Measurements from ENCODE around the gene SCART1.
"Not testable (repeated sequence)": the region's sequence is repeated elsewhere in the genome, so short reads cannot be mapped to it uniquely, and the experiment has no call there.

The SCART1 gene

GRCh38 chr10:133453516-133454203 is at the start of gene SCART1:
TSS of gene SCART1 (plus strand) at chr10:133453945. CDS start at chr10:133453998, 53 bp downstream.
- no peak for DNase-seq (ENCODE audit: low read depth)

DNA sequence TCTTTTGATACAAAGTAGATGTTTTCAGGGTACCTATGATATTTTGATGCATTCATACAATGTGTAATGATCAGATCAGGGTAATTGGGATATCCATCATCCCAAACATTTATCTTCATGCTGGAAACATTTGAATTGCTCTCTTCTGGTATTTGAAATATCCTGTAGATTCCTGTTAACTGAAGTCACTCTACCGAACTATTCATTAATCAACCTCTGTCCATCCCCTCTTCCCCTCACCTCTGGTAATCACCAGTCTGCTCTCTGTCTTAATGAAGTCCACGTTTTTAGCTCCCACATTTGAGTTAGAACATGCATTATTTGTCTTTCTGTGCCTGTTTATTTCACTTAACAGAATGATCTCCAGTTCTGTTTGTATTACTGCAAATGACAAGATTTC is 48.5 kb upstream of the SCART1 start:
- DNase-seq (ENCODE audit: low read depth), result no peak

DNA sequence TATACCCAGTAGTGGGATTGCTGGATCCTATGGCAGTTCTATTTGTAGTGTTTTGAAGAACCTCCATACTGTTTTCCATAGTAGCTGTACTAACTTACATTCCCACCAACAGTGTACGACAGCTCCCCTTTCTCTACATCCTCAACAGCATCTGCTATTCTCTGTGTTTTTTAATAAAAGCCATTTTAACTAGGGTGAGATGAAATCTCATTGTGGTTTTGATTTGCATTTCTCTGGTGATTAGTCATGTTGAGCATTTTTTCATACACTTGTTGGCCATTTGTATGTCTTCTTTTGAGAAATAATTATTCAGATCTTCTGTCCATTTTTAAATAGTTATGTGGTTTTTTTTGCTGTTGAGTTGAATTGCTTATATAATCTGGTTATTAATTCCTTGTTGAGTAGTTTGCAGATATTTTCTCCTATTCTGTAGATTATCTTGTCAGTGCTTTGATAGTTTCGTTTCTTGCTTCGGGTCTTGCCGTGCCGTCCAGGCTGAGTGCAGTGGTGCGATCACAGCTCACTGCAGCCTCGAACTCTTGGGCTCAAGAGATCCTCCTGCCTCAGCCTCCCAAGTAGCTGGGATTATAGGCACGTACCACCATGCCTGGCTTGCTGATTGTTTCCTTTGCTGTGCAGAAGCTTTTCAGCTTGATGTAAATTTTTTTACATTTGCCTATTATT is 47.8 kb upstream of the SCART1 start:
- no peak for DNase-seq (ENCODE audit: low read depth)

DNA sequence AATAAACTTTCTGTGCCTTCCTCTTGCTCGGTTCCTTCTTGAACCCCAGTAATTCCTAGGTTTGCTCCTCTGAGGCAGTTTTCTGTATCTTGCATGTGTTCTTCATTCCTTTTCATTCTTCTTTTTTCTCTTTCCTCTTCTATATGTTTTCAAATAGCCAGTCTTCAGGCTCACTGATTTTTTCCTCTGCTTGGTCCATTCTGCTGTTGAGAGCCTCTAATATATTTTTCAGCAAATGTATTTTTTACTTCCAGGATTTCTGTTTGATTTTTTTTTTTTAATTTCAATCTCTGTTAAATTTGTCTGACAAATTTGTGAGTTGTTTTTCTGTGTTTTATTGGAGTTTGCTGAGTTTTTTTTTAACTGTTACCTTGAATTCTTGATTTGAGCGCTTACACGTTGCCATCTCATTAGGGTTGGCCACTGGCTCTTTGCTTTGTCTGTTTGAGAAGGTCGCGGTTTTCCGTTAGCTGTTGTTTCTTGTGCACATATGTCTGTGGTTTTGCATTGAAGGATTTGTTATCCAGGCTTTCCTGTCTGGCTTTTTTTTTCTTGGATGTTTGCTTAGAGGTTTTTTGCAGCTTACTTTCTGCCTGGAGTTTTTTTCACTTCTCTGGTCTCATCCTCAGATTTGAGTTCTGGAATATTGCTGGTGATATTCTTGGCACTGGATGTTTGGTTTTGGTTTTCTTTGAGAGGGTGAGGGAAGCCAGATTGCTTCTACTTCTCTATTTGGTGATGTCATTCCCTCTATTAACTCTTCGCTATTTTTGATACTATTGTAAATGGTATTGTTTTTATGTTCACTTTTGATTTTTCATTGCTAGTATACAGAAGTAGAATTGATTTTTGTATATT is 42.0 kb upstream of the SCART1 start:
- no peak for DNase-seq (ENCODE audit: low read depth)

- DNase-seq (ENCODE audit: low read depth), result no peak
Observed at GRCh38 chr10:133412381-133412711, 41.4 kb upstream of the SCART1 start.

DNA sequence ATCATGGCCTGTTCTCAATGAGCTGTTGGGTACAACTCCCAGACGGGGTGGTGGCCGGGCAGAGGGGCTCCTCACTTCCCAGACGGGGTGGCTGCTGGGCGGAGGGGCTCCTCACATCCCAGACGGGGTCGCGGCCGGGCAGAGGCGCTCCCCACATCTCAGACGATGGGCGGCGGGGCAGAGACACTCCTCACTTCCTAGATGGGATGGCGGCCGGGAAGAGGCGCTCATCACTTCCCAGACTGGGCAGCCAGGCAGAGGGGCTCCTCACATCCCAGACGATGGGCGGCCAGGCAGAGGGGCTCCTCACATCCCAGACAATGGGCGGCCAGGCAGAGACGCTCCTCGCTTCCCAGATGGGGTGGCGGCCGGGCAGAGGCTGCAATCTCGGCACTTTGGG is 39.3 kb upstream of the SCART1 start:
- not testable (repeated sequence) for DNase-seq (ENCODE audit: low read depth)

- DNase-seq (ENCODE audit: low read depth), result no peak
Observed at GRCh38 chr10:133415752-133416151, 38.0 kb upstream of the SCART1 start.

DNA sequence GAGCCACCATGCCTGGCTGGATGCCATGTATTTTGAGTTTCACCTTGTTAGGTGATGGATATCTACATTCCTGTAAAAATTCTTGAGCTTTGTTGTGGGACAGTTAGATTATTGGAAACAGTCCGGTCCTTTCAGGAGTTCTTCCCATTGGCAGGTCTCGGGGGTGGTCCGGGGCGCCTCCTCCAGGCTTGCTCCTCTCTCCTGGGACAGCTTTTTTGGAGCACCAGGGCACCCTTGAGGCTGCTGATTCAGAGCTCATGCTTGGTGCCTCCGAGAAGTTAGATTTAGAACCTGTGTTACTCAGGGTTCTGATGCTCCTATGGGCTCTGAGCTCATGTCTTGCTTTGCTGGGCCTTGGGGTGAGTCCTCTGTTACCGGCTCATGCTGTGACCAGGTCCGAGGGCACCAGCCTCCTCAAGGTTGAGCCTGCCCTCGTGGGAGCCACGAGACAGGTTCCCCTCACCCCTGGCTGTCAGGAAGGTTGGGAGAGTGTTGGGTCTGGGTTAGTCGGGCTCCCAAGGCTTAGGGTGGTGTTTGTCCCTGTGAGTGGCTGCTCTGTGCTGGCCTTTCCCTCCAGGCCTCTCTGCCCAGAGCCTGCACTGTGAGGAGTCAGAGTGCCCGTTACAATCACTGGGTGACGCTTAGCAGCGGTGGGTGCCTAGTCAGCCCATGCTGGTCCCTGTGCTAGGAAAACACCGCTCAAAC is 35.3 kb upstream of the SCART1 start:
- DNase-seq (ENCODE audit: low read depth), result no peak

DNA sequence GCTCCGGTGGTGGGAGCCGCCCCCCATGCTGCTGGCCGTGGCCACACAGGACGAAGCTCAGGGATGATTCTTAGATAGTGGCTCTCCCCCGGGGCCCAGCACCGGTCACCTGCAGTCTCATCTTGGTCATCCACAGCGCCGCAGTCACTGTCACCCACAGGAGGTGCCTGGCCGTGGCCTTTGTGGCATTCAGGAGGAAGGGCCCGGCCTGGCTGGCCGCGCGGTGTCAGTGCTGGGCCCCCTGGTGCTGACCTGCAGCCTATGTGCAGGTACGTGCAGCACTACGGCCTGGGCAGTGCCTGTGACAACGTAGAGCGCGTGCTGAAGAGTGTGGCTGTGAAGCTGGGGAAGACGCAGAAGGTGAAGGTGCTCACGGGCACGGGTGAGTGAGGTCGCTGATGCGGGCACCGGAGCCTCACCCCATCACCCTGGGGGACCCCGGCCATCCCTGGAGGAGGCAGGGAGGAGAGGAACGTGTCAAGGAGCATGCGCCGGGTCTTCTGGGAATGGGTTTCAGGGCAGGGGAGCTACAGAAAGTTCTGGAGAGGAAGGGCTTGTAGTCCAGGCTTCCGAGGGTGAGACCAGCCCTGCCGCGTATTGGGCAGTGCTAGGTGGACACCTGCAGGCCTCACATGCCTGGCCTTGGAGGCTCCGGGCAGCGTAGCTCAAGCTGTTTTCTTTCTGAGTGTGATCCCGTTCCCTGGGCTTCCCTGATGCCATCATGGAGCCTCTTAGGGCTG is 34.4 kb upstream of the SCART1 start:
- DNase-seq (ENCODE audit: low read depth), result no peak

GRCh38 chr10:133420028-133420427 is 33.7 kb upstream of the SCART1 start:
- DNase-seq (ENCODE audit: low read depth), result no peak

GRCh38 chr10:133420579-133420978 is 33.2 kb upstream of the SCART1 start:
- DNase-seq (ENCODE audit: low read depth), result no peak

GRCh38 chr10:133421336-133422222 is 32.2 kb upstream of the SCART1 start:
- no peak for DNase-seq (ENCODE audit: low read depth)

DNA sequence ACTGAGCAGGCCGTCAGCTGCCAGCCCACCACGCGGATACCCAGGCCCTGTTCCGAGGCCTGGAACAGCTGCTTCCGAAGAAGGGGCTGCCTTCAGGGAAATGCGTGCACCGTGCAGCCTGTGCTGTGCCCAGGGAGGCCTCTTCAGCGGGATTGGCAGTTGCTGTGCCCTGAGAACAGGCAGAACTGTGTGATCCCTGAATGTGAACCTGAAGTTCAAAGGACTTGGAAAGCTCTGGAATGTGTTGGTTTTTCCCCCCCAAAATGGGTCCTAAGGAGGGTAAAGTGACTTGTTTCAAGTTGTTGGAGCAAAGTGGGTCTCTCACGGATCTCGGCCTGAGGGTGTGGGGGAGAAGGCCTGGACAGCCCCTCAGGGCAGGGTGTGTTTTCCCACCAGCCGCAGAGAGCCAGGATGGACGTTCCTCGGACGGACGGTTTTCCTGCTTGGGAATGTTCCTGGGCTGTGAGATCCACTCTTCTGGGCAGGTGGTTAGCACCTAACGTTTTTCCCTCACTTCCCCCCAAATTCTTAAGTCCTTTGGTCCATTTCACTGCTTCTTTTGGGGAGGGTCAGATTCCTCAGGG is 31.4 kb upstream of the SCART1 start:
- no peak for DNase-seq (ENCODE audit: low read depth)

GRCh38 chr10:133422807-133423771 is 30.7 kb upstream of the SCART1 start:
- no peak for DNase-seq (ENCODE audit: low read depth)

DNA sequence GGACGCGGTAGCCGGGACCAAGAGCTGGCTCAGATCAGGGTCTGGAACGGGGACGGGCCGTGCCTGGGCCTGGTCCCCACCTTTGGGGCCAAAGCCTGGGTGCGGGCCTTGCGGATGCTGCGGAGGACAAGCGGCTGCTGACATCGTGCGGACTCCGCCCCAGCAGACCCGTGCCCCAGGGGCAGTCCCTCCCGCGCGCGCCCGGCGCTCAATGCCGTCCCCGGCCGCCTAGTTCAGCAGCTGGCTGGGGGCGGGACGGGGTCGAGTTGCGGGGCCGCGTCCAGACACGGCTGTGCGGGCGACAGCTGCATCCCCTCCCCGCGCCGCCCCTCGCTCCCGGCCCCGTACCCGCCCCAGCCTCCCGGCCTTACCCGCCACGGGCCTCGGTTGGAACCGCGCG is 29.6 kb upstream of the SCART1 start:
- not testable (repeated sequence) for DNase-seq (ENCODE audit: low read depth)

DNA sequence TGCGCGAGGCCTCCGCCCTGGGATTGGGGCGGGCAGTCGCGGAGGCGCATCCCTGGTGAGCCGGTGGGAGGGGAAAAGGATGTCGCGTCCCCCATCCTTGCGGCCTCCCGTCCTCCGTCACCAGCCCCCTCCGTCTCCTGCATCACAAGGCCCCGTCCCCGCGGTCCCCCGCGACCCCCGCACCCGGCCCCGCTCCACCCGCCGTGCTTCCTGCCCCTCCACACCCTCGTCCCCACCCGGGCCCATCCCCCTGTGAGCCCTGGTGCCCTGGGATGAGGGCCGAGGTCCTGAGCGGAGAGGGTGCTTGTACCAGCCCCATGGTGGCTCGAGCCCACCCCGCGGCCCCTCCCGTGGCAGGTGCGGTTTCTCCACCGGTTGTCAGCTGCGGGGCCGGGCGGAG is 29.1 kb upstream of the SCART1 start, which contains the start of gene SPRN:
Gene SPRN, minus strand, starts transcription at position 25 of the 400 bp plus-strand sequence. CDS start 944 bp downstream, outside the sequence.
- not testable (repeated sequence) for DNase-seq (ENCODE audit: low read depth)

- DNase-seq (ENCODE audit: low read depth), result not testable (repeated sequence)
Observed at GRCh38 chr10:133429571-133429970, 24.2 kb upstream of the SCART1 start.

GRCh38 chr10:133431888-133432613 is 21.7 kb upstream of the SCART1 start:
- not testable (repeated sequence) for DNase-seq (ENCODE audit: low read depth)

All from fibroblast of gingiva (primary cell).